ENCODE measurements around the gene PLCH2. TPM values are rescaled to one million over a fixed set of nuclear protein-coding genes. Genes with fewer than 3 reads are reported as not detected.

PLCH2 gene
- polyA plus RNA-seq, 1 donor from 2014 or later, result 5.7 TPM

DNA sequence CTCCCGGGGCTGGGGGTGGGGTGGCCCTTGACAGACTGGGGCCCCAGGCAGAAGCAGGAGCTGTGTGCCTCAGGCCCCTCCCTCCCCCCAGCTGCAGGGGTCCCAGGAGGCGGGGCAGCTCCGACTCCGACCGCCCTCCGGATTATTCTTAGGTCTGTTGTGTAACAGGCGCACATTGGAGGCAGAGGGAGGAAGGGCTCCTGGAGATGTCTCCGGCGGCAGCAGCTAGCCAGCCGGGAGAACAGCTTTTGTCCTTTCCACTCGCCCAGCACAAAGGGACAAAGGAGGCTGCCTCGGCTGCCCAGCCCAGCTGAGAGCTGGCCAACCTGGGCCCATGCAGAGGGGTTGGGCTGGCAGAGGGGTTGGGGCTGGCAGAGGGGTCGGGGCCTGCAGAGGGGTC is 29.7 kb upstream of the PLCH2 start:
- TF ChIP-seq SMC3 (conservative IDR thresholded peaks at IDR 0.05; ENCODE audit: poor library complexity) (no peak), POLR2AphosphoS5 (IDR thresholded peaks at IDR 0.05) (peak; percentile 25)

DNA sequence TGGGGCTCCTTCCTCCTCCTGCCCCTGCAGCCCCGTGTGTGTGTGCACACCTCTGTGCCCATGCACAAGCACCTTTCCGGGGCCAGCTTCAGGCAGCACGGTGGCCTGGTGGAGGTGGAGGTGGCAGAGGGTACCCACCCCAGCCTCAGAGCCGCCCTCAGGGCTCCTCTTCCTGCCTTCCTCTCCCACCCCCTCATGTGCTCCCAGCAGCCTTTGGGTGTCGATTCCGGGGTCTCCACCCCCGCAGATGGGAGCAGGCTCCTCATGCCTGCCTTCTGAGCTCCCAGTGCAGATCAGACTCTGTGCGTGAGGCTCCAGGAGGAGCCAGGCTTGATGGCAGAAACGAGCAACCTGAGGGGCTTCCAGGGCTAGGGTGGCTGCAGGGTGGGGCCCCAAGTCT is 29.2 kb upstream of the PLCH2 start:
- H2AFZ ChIP-seq (ENCODE audit: low read depth, low read length), result no peak overlapping the region
- no peaks in the 10 kb centered on the region for H4K20me1 ChIP-seq (ENCODE audit: insufficient read depth)
- no peak overlapping the region for H3K4me2 ChIP-seq (ENCODE audit: low read length)
- no peaks in the 10 kb centered on the region for H3F3A ChIP-seq (ENCODE audit: insufficient read depth, low read length, poor library complexity, severe bottlenecking)
- H3K4me3 ChIP-seq (ENCODE audit: low read length), result peak overlapping the region; percentile 47
- peak overlapping the region; percentile 12 for H3K27ac ChIP-seq (ENCODE audit: low read length)
- no peaks in the 10 kb centered on the region for H3K27me3 ChIP-seq (ENCODE audit: insufficient read depth, low read depth, low read length)
- H3K9me2 ChIP-seq (ENCODE audit: insufficient read depth, low read length), result no peaks in the 10 kb centered on the region
- no peaks in the 10 kb centered on the region for H3K79me2 ChIP-seq (replicated peaks; ENCODE audit: insufficient read depth, low read length)
- no peaks in the 10 kb centered on the region for H3K9me3 ChIP-seq (ENCODE audit: low read length)
- no peak for TF ChIP-seq POLR2AphosphoS5 (IDR thresholded peaks at IDR 0.05)
- no peak for TF ChIP-seq RAD21 (conservative IDR thresholded peaks at IDR 0.05)
- no peak for TF ChIP-seq EZH2 (IDR thresholded peaks at IDR 0.05; ENCODE audit: borderline replicate concordance, insufficient read depth, low read length, poor library complexity, severe bottlenecking)
- TF ChIP-seq, protein P1, sequence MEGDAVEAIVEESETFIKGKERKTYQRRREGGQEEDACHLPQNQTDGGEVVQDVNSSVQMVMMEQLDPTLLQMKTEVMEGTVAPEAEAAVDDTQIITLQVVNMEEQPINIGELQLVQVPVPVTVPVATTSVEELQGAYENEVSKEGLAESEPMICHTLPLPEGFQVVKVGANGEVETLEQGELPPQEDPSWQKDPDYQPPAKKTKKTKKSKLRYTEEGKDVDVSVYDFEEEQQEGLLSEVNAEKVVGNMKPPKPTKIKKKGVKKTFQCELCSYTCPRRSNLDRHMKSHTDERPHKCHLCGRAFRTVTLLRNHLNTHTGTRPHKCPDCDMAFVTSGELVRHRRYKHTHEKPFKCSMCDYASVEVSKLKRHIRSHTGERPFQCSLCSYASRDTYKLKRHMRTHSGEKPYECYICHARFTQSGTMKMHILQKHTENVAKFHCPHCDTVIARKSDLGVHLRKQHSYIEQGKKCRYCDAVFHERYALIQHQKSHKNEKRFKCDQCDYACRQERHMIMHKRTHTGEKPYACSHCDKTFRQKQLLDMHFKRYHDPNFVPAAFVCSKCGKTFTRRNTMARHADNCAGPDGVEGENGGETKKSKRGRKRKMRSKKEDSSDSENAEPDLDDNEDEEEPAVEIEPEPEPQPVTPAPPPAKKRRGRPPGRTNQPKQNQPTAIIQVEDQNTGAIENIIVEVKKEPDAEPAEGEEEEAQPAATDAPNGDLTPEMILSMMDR (IDR thresholded peaks at IDR 0.05; ENCODE audit: poor library complexity, severe bottlenecking), result no peak
- no peak for TF ChIP-seq SMC3 (conservative IDR thresholded peaks at IDR 0.05; ENCODE audit: poor library complexity)
- TF ChIP-seq TAF1 (IDR thresholded peaks at IDR 0.05; ENCODE audit: low read depth), result no peak
- TF ChIP-seq MXI1 (conservative IDR thresholded peaks at IDR 0.05; ENCODE audit: poor library complexity, severe bottlenecking), result no peak
- TF ChIP-seq, protein P2, sequence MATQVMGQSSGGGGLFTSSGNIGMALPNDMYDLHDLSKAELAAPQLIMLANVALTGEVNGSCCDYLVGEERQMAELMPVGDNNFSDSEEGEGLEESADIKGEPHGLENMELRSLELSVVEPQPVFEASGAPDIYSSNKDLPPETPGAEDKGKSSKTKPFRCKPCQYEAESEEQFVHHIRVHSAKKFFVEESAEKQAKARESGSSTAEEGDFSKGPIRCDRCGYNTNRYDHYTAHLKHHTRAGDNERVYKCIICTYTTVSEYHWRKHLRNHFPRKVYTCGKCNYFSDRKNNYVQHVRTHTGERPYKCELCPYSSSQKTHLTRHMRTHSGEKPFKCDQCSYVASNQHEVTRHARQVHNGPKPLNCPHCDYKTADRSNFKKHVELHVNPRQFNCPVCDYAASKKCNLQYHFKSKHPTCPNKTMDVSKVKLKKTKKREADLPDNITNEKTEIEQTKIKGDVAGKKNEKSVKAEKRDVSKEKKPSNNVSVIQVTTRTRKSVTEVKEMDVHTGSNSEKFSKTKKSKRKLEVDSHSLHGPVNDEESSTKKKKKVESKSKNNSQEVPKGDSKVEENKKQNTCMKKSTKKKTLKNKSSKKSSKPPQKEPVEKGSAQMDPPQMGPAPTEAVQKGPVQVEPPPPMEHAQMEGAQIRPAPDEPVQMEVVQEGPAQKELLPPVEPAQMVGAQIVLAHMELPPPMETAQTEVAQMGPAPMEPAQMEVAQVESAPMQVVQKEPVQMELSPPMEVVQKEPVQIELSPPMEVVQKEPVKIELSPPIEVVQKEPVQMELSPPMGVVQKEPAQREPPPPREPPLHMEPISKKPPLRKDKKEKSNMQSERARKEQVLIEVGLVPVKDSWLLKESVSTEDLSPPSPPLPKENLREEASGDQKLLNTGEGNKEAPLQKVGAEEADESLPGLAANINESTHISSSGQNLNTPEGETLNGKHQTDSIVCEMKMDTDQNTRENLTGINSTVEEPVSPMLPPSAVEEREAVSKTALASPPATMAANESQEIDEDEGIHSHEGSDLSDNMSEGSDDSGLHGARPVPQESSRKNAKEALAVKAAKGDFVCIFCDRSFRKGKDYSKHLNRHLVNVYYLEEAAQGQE (IDR thresholded peaks at IDR 0.05; ENCODE audit: borderline replicate concordance), result no peak
- TF ChIP-seq EP300 (conservative IDR thresholded peaks at IDR 0.05; ENCODE audit: poor library complexity, severe bottlenecking), result no peak
- H3K36me3 ChIP-seq (ENCODE audit: insufficient read depth, low read length), result no peaks in the 10 kb centered on the region
- H3K9ac ChIP-seq (ENCODE audit: low read length), result peak overlapping the region; percentile 55

More for the DNA sequence above, 29.7 kb upstream of the PLCH2 start:
- Histone ChIP-seq H3K27ac (ENCODE audit: low read length) (peak overlapping the region; percentile 12), H3K36me3 (ENCODE audit: insufficient read depth, low read length) (no peaks in the 10 kb centered on the region), H3K9me3 (ENCODE audit: low read length) (no peaks in the 10 kb centered on the region), H3K79me2 (replicated peaks; ENCODE audit: insufficient read depth, low read length) (no peaks in the 10 kb centered on the region), H4K20me1 (ENCODE audit: insufficient read depth) (no peaks in the 10 kb centered on the region), H3F3A (ENCODE audit: insufficient read depth, low read length, poor library complexity, severe bottlenecking) (no peaks in the 10 kb centered on the region), H2AFZ (ENCODE audit: low read depth, low read length) (no peak overlapping the region), H3K27me3 (ENCODE audit: insufficient read depth, low read depth, low read length) (no peaks in the 10 kb centered on the region), H3K4me2 (ENCODE audit: low read length) (no peak overlapping the region), H3K9me2 (ENCODE audit: insufficient read depth, low read length) (no peaks in the 10 kb centered on the region), H3K9ac (ENCODE audit: low read length) (peak overlapping the region; percentile 55), H3K4me3 (ENCODE audit: low read length) (peak overlapping the region; percentile 47)
